ENCODE measurements around the gene ELOVL6.

Gene ELOVL6

GRCh38 chr4:110156442-110156841 is 42.0 kb downstream of the ELOVL6 start:
- Histone ChIP-seq H3K27ac (ENCODE audit: low read length) (no peak overlapping the region), H3K4me1 (ENCODE audit: low read length) (no peaks in the 10 kb centered on the region), H3K36me3 (replicated peaks; ENCODE audit: low read depth, low read length) (peaks cover 2% of the 10 kb centered on the region), H3K27me3 (ENCODE audit: low read depth, low read length) (no peaks in the 10 kb centered on the region), H2AFZ (ENCODE audit: low read depth, low read length) (no peak overlapping the region), H3K79me2 (ENCODE audit: low read length) (no peaks in the 10 kb centered on the region), H3K4me3 (ENCODE audit: low read length) (no peak overlapping the region), H3K4me2 (ENCODE audit: low read length) (no peak overlapping the region), H4K20me1 (ENCODE audit: insufficient read depth, low read length) (no peaks in the 10 kb centered on the region), H3K9me3 (ENCODE audit: insufficient read depth, low read length) (no peaks in the 10 kb centered on the region), H3K9ac (ENCODE audit: low read length) (no peak overlapping the region)
- no peak for TF ChIP-seq CTCF (IDR thresholded peaks at IDR 0.05; ENCODE audit: low read depth, low read length)

DNA sequence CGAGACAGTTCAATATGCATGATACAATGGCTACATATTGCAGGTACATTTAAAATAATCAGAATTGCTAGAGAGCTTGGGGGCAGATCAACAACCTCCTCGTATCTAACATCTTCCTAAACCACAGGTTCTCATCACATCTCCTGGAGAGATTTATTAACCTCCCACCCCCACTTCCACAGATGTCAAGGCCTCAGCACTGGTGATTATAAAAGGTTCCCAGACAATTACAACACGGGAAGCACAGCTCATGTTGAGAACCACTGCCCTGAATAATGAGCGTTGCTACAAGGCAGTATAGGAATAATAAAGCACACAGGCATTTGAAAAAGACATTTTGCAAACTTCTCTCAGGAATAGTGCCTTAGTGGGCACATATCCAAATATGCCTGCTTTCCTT is 42.8 kb downstream of the ELOVL6 start:
- TF ChIP-seq CTCF (IDR thresholded peaks at IDR 0.05; ENCODE audit: low read depth, low read length), result no peak
- TF ChIP-seq EZH2phosphoT487 (IDR thresholded peaks at IDR 0.05; ENCODE audit: low read depth), result no peak

DNA sequence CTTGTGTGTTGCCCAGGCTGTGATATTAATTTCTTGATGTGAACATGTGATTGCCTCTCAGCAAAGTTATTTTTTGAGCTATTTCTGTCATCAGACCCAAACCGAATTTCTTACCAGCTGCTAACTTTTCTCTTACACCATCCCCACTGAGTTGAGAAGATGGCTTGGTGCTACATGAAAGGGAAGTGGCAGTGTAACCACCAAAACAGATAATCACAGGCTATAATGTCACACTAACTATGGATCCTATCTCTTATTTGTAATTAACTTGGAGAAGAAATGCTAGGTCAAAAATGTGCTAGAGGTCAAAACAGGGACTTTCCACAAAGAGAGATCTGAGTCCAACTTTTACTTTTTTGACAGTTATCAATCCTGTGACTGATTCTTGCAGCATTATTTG is 43.8 kb downstream of the ELOVL6 start:
- Histone ChIP-seq H3K4me2 (ENCODE audit: low read length) (no peak overlapping the region), H3K4me1 (ENCODE audit: low read length) (no peaks in the 10 kb centered on the region), H3K9ac (ENCODE audit: low read length) (no peak overlapping the region), H3K9me3 (ENCODE audit: insufficient read depth, low read length) (no peaks in the 10 kb centered on the region), H3K27ac (ENCODE audit: low read length) (no peak overlapping the region), H3K36me3 (replicated peaks; ENCODE audit: low read depth, low read length) (no peaks in the 10 kb centered on the region), H4K20me1 (ENCODE audit: insufficient read depth, low read length) (no peaks in the 10 kb centered on the region), H2AFZ (ENCODE audit: low read depth, low read length) (no peak overlapping the region), H3K4me3 (ENCODE audit: low read length) (no peak overlapping the region), H3K27me3 (ENCODE audit: low read depth, low read length) (no peaks in the 10 kb centered on the region), H3K79me2 (ENCODE audit: low read length) (no peaks in the 10 kb centered on the region)
- TF ChIP-seq EZH2phosphoT487 (IDR thresholded peaks at IDR 0.05; ENCODE audit: low read depth) (no peak), CTCF (IDR thresholded peaks at IDR 0.05; ENCODE audit: low read depth, low read length) (no peak)

More for the DNA sequence above, 42.8 kb downstream of the ELOVL6 start:
- Histone ChIP-seq H3K79me2 (ENCODE audit: low read length) (no peaks in the 10 kb centered on the region), H3K36me3 (replicated peaks; ENCODE audit: low read depth, low read length) (no peaks in the 10 kb centered on the region), H3K27me3 (ENCODE audit: low read depth, low read length) (no peaks in the 10 kb centered on the region), H3K9me3 (ENCODE audit: insufficient read depth, low read length) (no peaks in the 10 kb centered on the region), H4K20me1 (ENCODE audit: insufficient read depth, low read length) (no peaks in the 10 kb centered on the region), H2AFZ (ENCODE audit: low read depth, low read length) (no peak overlapping the region), H3K4me1 (ENCODE audit: low read length) (no peaks in the 10 kb centered on the region), H3K4me3 (ENCODE audit: low read length) (no peak overlapping the region), H3K4me2 (ENCODE audit: low read length) (no peak overlapping the region), H3K27ac (ENCODE audit: low read length) (no peak overlapping the region), H3K9ac (ENCODE audit: low read length) (no peak overlapping the region)

GRCh38 chr4:110152386-110152785 is 46.0 kb downstream of the ELOVL6 start:
- TF ChIP-seq EZH2phosphoT487 (IDR thresholded peaks at IDR 0.05; ENCODE audit: low read depth) (no peak), CTCF (IDR thresholded peaks at IDR 0.05; ENCODE audit: low read depth, low read length) (no peak)
- Histone ChIP-seq H3K4me3 (ENCODE audit: low read length) (no peak overlapping the region), H4K20me1 (ENCODE audit: insufficient read depth, low read length) (no peaks in the 10 kb centered on the region), H3K27ac (ENCODE audit: low read length) (no peak overlapping the region), H3K79me2 (ENCODE audit: low read length) (no peaks in the 10 kb centered on the region), H3K4me1 (ENCODE audit: low read length) (no peaks in the 10 kb centered on the region), H3K27me3 (ENCODE audit: low read depth, low read length) (no peaks in the 10 kb centered on the region), H3K4me2 (ENCODE audit: low read length) (no peak overlapping the region), H3K36me3 (replicated peaks; ENCODE audit: low read depth, low read length) (no peaks in the 10 kb centered on the region), H3K9ac (ENCODE audit: low read length) (no peak overlapping the region), H2AFZ (ENCODE audit: low read depth, low read length) (no peak overlapping the region), H3K9me3 (ENCODE audit: insufficient read depth, low read length) (no peaks in the 10 kb centered on the region)

Measured in OCI-LY3 (cell line).